ENCODE measurements around the gene ATAD2B.

Gene ATAD2B

DNA sequence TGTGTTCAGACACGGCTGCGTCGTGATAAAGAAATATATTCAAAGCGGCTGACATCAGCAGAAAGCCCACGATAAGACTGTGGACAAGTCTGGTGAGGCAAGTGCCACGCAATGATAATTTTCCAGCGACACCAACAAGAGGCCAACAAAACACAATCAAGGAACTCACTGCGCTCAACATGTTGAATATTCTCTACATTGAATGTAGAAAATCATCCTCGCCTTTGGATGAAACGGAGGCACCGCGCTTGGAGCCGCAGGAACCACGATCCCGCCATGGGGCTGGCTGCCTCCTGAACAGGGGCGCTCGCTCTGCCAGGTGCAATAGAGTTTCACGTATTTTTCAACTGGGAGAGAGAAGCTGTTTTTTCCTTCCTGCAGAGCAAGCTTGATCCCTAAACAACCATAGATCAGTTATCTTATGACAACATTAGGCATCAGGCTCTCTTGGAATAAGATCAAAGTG is 220.3 kb downstream of the ATAD2B start:
- TF ChIP-seq, protein P1, sequence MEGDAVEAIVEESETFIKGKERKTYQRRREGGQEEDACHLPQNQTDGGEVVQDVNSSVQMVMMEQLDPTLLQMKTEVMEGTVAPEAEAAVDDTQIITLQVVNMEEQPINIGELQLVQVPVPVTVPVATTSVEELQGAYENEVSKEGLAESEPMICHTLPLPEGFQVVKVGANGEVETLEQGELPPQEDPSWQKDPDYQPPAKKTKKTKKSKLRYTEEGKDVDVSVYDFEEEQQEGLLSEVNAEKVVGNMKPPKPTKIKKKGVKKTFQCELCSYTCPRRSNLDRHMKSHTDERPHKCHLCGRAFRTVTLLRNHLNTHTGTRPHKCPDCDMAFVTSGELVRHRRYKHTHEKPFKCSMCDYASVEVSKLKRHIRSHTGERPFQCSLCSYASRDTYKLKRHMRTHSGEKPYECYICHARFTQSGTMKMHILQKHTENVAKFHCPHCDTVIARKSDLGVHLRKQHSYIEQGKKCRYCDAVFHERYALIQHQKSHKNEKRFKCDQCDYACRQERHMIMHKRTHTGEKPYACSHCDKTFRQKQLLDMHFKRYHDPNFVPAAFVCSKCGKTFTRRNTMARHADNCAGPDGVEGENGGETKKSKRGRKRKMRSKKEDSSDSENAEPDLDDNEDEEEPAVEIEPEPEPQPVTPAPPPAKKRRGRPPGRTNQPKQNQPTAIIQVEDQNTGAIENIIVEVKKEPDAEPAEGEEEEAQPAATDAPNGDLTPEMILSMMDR (IDR thresholded peaks at IDR 0.05), result no peak
- no peak for TF ChIP-seq ZFX (IDR thresholded peaks at IDR 0.05; ENCODE audit: borderline replicate concordance)
- no peak overlapping the region for H3K27ac ChIP-seq

DNA sequence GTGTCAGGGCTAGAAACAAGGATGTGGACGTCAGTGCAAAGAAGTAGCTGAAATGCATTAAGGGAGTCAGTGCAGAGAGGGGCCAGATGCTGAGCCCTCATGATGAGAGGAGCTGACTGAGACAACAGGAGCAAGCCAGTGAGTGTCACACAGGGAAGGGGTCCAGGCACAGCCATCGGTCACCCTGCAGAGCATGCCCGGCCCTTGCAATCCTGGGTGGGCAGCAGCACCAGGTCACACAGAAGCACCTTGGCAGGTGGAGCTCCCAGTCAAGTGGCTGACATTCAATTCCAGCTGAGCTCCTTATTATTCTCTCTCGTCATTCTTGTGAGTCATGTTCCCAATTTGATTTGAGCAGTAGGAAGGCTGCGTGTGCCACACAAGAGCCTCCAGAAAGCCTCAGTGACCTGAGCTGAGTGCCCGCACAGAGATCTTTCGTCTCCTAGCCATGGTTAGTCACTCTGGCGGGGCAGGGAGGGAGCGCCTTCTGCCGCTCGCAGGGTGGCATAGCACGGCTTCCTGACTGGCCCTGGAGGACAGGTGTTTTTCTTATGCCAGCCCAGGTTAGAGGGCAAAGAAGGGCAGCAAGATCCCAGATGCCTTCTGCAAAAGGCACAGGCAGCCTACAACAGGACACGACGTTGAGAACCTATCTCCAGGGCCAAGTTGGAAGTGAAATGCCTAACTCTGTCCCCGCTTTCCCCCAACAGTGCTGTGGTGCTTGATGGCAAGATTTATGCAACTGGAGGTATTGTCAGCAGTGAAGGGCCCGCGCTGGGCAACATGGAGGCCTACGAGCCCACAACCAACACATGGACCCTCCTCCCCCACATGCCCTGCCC is 220.9 kb downstream of the ATAD2B start:
- TF ChIP-seq ZFX (IDR thresholded peaks at IDR 0.05; ENCODE audit: borderline replicate concordance), result no peak
- TF ChIP-seq, protein P1 (IDR thresholded peaks at IDR 0.05), result no peak
- H3K27ac ChIP-seq, result no peak overlapping the region

DNA sequence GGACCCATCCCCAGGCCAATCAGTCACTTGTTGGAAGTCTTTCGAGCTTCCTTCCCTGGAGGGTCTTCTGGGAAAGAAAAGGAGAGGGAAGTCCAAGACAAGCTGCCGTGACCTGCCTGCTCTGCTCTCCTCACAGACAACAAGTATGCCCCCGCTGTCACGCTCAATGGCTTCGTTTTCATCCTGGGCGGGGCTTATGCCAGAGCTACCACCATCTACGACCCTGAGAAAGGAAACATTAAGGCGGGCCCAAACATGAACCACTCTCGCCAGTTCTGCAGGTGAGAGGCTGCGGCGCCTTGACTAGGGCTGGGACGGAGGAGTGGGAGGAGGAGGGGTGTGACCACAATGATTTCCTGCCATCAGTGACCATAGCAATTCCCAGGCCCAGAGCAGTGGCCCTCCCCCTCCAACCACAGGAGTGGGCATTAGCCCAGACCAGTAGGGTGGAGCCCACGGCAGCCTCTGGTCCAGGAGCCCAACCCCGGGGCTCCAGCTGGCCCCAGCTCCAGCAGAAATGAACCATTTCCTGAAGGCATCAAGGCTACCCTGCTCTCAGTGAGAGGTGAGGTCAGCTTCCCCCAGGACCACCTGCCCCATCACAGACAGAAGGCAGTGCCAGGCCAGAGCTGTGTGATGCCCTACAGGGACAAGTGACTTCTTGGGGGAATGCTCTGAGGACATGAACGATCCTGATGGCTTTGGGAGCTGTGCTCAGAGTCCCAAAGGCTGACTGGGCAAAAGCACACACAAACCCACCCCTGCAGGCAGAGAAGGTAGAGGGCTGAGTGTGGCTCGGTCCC is 223.1 kb downstream of the ATAD2B start:
- TF ChIP-seq, protein P1 (IDR thresholded peaks at IDR 0.05), result no peak
- no peak for TF ChIP-seq ZFX (IDR thresholded peaks at IDR 0.05; ENCODE audit: borderline replicate concordance)
- no peak overlapping the region for H3K27ac ChIP-seq

DNA sequence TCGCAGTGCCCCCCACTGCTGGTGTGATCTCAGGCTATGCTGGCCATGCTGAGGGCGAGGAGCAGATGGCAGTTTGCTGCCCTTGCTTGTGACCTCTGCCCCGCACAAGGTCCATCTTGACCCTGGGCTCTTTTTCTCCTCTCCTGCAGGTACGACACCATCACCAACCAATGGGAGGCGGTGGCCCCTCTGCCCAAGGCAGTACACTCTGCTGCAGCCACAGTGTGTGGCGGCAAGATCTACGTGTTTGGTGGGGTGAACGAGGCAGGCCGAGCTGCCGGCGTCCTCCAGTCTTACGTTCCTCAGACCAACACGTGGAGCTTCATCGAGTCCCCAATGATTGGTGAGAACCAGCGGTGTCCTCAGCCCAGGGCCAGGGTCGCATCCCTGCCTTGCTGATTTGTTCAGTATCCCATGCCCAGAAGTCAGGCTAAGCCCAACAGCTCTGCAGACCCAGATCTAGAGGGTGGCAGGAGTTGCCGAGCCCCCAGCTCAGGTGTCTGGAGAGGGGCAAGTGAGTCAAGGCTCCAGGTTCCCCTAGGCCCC is 223.8 kb downstream of the ATAD2B start:
- no peak overlapping the region for H3K27ac ChIP-seq
- TF ChIP-seq, protein P1 (IDR thresholded peaks at IDR 0.05), result no peak
- no peak for TF ChIP-seq ZFX (IDR thresholded peaks at IDR 0.05; ENCODE audit: borderline replicate concordance)

DNA sequence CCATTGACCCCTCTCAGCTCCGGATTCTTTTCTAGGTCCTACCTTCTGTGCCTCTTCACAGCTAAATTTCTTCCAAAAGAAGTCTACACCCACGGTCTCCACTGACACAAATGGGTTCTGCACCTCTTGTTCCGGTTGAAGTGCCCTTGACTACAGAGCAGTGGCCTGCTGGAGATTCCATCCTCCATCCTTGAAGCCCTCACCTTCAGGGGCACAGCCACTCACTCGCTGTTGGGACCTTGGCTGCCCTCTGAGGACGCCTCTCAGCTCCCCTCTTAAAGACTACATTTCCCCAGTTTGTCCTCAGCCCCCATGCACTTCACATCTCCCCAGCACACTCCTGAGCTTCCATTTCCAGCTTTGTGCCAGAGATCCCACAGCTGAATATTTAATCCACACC is 226.3 kb downstream of the ATAD2B start:
- no peak overlapping the region for H3K27ac ChIP-seq
- TF ChIP-seq ZFX (IDR thresholded peaks at IDR 0.05; ENCODE audit: borderline replicate concordance), result no peak
- TF ChIP-seq, protein P1 (IDR thresholded peaks at IDR 0.05), result no peak

DNA sequence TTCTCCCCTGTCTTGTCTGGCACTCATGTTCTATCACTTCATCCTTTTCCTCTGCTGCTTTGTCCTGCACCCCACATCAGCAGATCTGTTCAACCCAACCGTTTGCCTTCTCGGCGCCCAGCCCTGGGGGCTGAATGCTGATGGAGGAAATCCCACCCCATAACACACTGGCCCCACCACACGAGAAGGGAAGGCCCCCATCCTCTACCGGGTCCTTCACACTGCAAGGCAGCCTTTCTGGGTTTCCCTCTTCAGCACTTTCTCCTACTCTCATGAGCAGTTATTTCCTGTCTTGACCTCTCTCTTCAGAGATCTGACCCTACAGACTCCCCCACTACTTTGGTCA is 227.4 kb downstream of the ATAD2B start:
- no peak overlapping the region for H3K27ac ChIP-seq
- TF ChIP-seq, protein P1 (IDR thresholded peaks at IDR 0.05), result no peak
- TF ChIP-seq ZFX (IDR thresholded peaks at IDR 0.05; ENCODE audit: borderline replicate concordance), result no peak
